ENCODE data around the gene ATP2B2. TPM values are rescaled to one million over a fixed set of nuclear protein-coding genes. Genes with fewer than 3 reads are reported as not detected.
A peak's percentile ranks its signal among the peaks of the same experiment; 100 is the strongest.

ATP2B2 gene
- total and polyA plus RNA-seq, 2 experiments from 2014 or later: 0.42 to 0.63 TPM

GRCh38 chr3:10473581-10474274, 31.7 kb downstream of the ATP2B2 start:
- peaks cover 6% of the 10 kb centered on the region; the same call in 2 of the 3 replicates for H3K9me3 Mint-ChIP-seq

GRCh38 chr3:10472877-10473440, 32.4 kb downstream of the ATP2B2 start:
- Mint-ChIP-seq H3K9me3 (no peaks in the 10 kb centered on the region), H3K36me3 (ENCODE audit: low read depth) (no peaks in the 10 kb centered on the region; the same call in 2 of the 3 replicates), H3K27ac (no peak overlapping the region), H3K27me3 (ENCODE audit: insufficient read depth, low read depth, poor library complexity) (peaks cover 6% of the 10 kb centered on the region), H3K4me3 (no peak overlapping the region), H3K4me1 (peaks cover 25% of the 10 kb centered on the region)
- ATAC-seq: no peak
- DNase-seq (ENCODE audit: low spot score): no peak
- Histone ChIP-seq H3K4me2 (no peak overlapping the region), H2AFZ (no peak overlapping the region), H4K20me1 (replicated peaks; ENCODE audit: insufficient read depth) (no peaks in the 10 kb centered on the region), H3K4me3 (no peak overlapping the region), H3K4me1 (ENCODE audit: insufficient read depth) (peaks cover 15% of the 10 kb centered on the region; the same call in 1 of the 2 replicates), H3K27ac (ENCODE audit: low read depth) (no peak overlapping the region), H3K9me2 (ENCODE audit: insufficient read depth) (no peaks in the 10 kb centered on the region), H3K79me2 (replicated peaks; ENCODE audit: insufficient read depth) (no peaks in the 10 kb centered on the region), H3K27me3 (ENCODE audit: insufficient read depth) (no peaks in the 10 kb centered on the region), H3F3A (replicated peaks; ENCODE audit: low read depth) (no peaks in the 10 kb centered on the region), H3K36me3 (ENCODE audit: insufficient read depth) (no peaks in the 10 kb centered on the region)
- TF ChIP-seq POLR2AphosphoS5 (IDR thresholded peaks at IDR 0.05; ENCODE audit: low read depth) (no peak), CREB1 (CRISPR knock-in tag; IDR thresholded peaks at IDR 0.05; ENCODE audit: low read depth) (no peak), ZNF331 (CRISPR knock-in tag; IDR thresholded peaks at IDR 0.05; ENCODE audit: low read depth) (no peak), STAT1 (IDR thresholded peaks at IDR 0.05; ENCODE audit: unreplicated experiment) (no peak)

More at GRCh38 chr3:10473581-10474274, 31.7 kb downstream of the ATP2B2 start:
- Histone ChIP-seq H3K27ac (ENCODE audit: low read depth) (no peak overlapping the region), H3K4me2 (no peak overlapping the region), H3K36me3 (ENCODE audit: insufficient read depth) (no peaks in the 10 kb centered on the region), H3F3A (replicated peaks; ENCODE audit: low read depth) (no peaks in the 10 kb centered on the region), H3K4me1 (ENCODE audit: insufficient read depth) (peaks cover 15% of the 10 kb centered on the region; the same call in 1 of the 2 replicates), H4K20me1 (replicated peaks; ENCODE audit: insufficient read depth) (no peaks in the 10 kb centered on the region), H3K27me3 (ENCODE audit: insufficient read depth) (no peaks in the 10 kb centered on the region), H3K4me3 (no peak overlapping the region), H2AFZ (no peak overlapping the region), H3K9me2 (ENCODE audit: insufficient read depth) (no peaks in the 10 kb centered on the region), H3K79me2 (replicated peaks; ENCODE audit: insufficient read depth) (no peaks in the 10 kb centered on the region)
- Mint-ChIP-seq H3K27ac (no peak overlapping the region), H3K36me3 (ENCODE audit: low read depth) (no peaks in the 10 kb centered on the region; the same call in 2 of the 3 replicates), H3K4me1 (peaks cover 25% of the 10 kb centered on the region), H3K27me3 (ENCODE audit: insufficient read depth, low read depth, poor library complexity) (peaks cover 6% of the 10 kb centered on the region), H3K4me3 (no peak overlapping the region)
- DNase-seq (ENCODE audit: low spot score) (peak; percentile 21), ATAC-seq (peak; percentile 55)
- TF ChIP-seq ETS1 (IDR thresholded peaks at IDR 0.05): no peak
- peak; percentile 19 to 35; a peak in 2 of 4 replicates for TF ChIP-seq CTCF (conservative IDR thresholded peaks at IDR 0.05; ENCODE audit: low read depth in 2 of 2)

Data from GM23338 (cell line).